K562 (cell line): ENCODE data around the gene ZNF775. TPM values are rescaled to one million over a fixed set of nuclear protein-coding genes. Genes with fewer than 3 reads are reported as not detected.
A peak's percentile ranks its signal among the peaks of the same experiment; 100 is the strongest.

Source experiments
- CBX5 ChIP-seq: IDR thresholded peaks from 2 replicates; pipeline ENCODE4 v1.6.1; 2014; ENCODE audit warnings: low read depth, borderline replicate concordance
- CCNT2 ChIP-seq: IDR thresholded peaks from 2 replicates; pipeline ENCODE4 v1.6.1; 2011; ENCODE audit warnings: borderline replicate concordance, low read depth, mild to moderate bottlenecking, moderate library complexity, mixed read lengths, low read length; ENCODE audit not compliant: insufficient read length; ENCODE audit errors: extremely low read depth
- DMBX1 ChIP-seq: fragments of 250-450 bp; sonication (Bioruptor Pico); IDR thresholded peaks from 2 replicates; pipeline ENCODE4 v1.8.0; 2022; ENCODE audit warnings: inconsistent platforms, mild to moderate bottlenecking, moderate library complexity, borderline replicate concordance
- KLF10 ChIP-seq: fragments of 250-450 bp; sonication (Bioruptor Pico); IDR thresholded peaks from 2 replicates; pipeline ENCODE4 v1.6.1; 2021; ENCODE audit warnings: matching md5 sums
- NR2C1 ChIP-seq, 2 experiments: fragments of 450-650 bp; IDR thresholded peaks; 2 replicates each; pipeline ENCODE4 v1.6.1; 2017; ENCODE audit warnings: mild to moderate bottlenecking in 2 of 2, antibody characterized with exemption in 1 of 2, inconsistent platforms in 1 of 2, missing compliant biosample characterization in 1 of 2, missing genetic modification characterization in 1 of 2
- NR2F6 ChIP-seq: fragments of 450-650 bp; formaldehyde crosslinking; IDR thresholded peaks from 2 replicates; pipeline ENCODE4 v1.4.0; 2020; ENCODE audit warnings: mild to moderate bottlenecking
- SMARCC2 ChIP-seq: fragments of 450-650 bp; IDR thresholded peaks from 2 replicates; pipeline ENCODE4 v1.6.1; 2017; ENCODE audit warnings: antibody characterized with exemption, moderate library complexity, mild to moderate bottlenecking, low read depth
- SP1 ChIP-seq: sonication (generic); formaldehyde crosslinking; IDR thresholded peaks from 2 replicates; pipeline ENCODE4 v1.8.1; 2022; ENCODE audit warnings: mild to moderate bottlenecking, missing genetic modification reagents
- TCF7L2 ChIP-seq: fragments of 150-350 bp; IDR thresholded peaks from 2 replicates; pipeline ENCODE4 v1.6.1; 2016; ENCODE audit warnings: low read depth, mild to moderate bottlenecking, low read length, moderate library complexity
- TRIM24 ChIP-seq, 2 experiments: fragments of 450-650 bp; IDR thresholded peaks; 2 replicates each; pipeline ENCODE4 v1.6.1; 2016
- ZNF143 ChIP-seq: sonication (generic); formaldehyde crosslinking; IDR thresholded peaks from 2 replicates; pipeline ENCODE4 v1.9.0; 2022; ENCODE audit warnings: mild to moderate bottlenecking, missing genetic modification reagents
- ZNF146 ChIP-seq: IDR thresholded peaks from one replicate; pipeline ENCODE4 v1.6.1; 2018; ENCODE audit warnings: missing compliant biosample characterization; ENCODE audit not compliant: unreplicated experiment
- ZNF584 ChIP-seq: fragments of 200-800 bp; sonication (Bioruptor generic); IDR thresholded peaks from 2 replicates; pipeline ENCODE4 v1.6.1; 2016; ENCODE audit warnings: low read depth, mild to moderate bottlenecking, missing genetic modification characterization, missing compliant biosample characterization
- ZNF77 ChIP-seq: fragments of 250-450 bp; sonication (Bioruptor Pico); IDR thresholded peaks from 2 replicates; pipeline ENCODE4 v1.5.0; 2020
- polyA plus RNA-seq, 8 experiments: library from polyadenylated mRNA; depleted of rRNA in 4 of 8; stranded (reverse) in 5 of 8; unstranded in 3 of 8; fragments of >200 nt; fragmentation: Nextera tagmentation in 2 of 8; fragmentation: Illumina TruSeq in 1 of 8; extraction: Ambion mirVana in 2 of 8; extraction: Trizol in 1 of 8; gene quantifications; 2 replicates each; pipeline versions ENCODE4 v1.2.1 to v1.2.3, GENCODE V29; 2011 to 2014; ENCODE audit warnings: inconsistent platforms in 1 of 8, missing spikeins in 1 of 8
- total RNA-seq, 7 experiments: library from RNA; depleted of rRNA in 6 of 7; stranded (reverse); fragments of >200 nt in 6 of 7; fragmentation: Illumina TruSeq in 2 of 7; extraction: Trizol in 2 of 7; gene quantifications; 2 replicates each; pipeline versions ENCODE4 v1.2.1 to v1.2.3, GENCODE V29; 2011 to 2021; ENCODE audit warnings: low replicate concordance in 1 of 7
- TF ChIP-seq, protein P1 (sequence below): fragments of 450-650 bp; IDR thresholded peaks from 2 replicates; pipeline ENCODE4 v1.6.1; 2017; ENCODE audit warnings: antibody characterized with exemption, mild to moderate bottlenecking
- TF ChIP-seq, protein P2 (sequence below): fragments of 450-650 bp; IDR thresholded peaks from 2 replicates; pipeline ENCODE4 v1.6.1; 2017; ENCODE audit warnings: mild to moderate bottlenecking, moderate library complexity
- TF ChIP-seq, protein P3 (sequence below): fragments of 250-450 bp; sonication (Bioruptor Pico); IDR thresholded peaks from 2 replicates; pipeline ENCODE4 v1.8.0; 2022; ENCODE audit warnings: inconsistent platforms, mild to moderate bottlenecking, moderate library complexity, borderline replicate concordance

Gene ZNF775
- total and polyA plus RNA-seq, 9 of the 15 experiments (the other 6 are each of a cell fraction or from before 2014, with no cell fraction given), result 0.04 to 18.7 (median 4.9) TPM

DNA sequence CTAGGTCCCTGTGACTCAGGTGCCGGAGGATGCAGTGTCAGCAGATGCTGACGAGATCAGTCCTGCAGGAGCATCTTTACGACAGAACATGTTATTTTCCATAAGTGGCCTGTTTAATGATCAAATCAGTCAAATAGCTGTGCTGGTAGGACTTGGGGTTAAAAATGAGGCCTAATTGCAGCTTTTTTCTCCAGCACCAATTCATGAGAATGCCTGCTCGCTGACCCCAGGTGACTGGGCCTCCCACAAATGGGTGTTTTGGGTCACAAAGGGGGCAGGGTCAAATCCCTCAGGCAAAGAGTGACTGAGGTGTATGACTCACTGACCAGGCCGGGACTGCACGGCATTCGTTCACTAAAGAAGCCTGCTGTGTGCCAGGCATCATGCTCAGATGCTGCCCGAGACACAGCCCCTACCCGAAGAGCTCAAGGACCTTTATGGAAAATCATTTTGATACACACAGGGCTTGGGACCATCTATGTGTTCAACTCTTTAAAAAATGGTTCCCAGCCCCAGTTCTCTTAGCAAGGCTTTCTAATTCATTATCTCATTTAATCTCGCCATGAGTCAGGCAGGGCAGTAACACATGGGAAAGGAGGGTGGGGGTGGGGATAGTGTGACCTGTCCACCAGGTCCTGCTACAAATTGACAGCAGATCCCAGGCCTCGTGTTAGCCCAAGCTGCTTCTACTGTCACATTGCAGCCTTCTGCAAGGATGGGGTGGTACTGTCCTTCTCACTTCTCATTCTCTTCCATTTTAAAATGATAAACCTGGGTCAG lies 21.1 kb downstream of the ZNF775 start (continued):
- TF ChIP-seq NR2F6, result no peak
- TF ChIP-seq SMARCC2, result peak; percentile 94
- TF ChIP-seq TCF7L2, result no peak
- peak; percentile 19 to 71; a peak in 3 of 4 replicates for TF ChIP-seq TRIM24 (IDR thresholded peaks at IDR 0.05)
- TF ChIP-seq ZNF146 (CRISPR knock-in tag), result no peak
- TF ChIP-seq CBX5, result no peak
- TF ChIP-seq ZNF143, result no peak; the same call in 1 of the 2 replicates
- TF ChIP-seq, protein P1, sequence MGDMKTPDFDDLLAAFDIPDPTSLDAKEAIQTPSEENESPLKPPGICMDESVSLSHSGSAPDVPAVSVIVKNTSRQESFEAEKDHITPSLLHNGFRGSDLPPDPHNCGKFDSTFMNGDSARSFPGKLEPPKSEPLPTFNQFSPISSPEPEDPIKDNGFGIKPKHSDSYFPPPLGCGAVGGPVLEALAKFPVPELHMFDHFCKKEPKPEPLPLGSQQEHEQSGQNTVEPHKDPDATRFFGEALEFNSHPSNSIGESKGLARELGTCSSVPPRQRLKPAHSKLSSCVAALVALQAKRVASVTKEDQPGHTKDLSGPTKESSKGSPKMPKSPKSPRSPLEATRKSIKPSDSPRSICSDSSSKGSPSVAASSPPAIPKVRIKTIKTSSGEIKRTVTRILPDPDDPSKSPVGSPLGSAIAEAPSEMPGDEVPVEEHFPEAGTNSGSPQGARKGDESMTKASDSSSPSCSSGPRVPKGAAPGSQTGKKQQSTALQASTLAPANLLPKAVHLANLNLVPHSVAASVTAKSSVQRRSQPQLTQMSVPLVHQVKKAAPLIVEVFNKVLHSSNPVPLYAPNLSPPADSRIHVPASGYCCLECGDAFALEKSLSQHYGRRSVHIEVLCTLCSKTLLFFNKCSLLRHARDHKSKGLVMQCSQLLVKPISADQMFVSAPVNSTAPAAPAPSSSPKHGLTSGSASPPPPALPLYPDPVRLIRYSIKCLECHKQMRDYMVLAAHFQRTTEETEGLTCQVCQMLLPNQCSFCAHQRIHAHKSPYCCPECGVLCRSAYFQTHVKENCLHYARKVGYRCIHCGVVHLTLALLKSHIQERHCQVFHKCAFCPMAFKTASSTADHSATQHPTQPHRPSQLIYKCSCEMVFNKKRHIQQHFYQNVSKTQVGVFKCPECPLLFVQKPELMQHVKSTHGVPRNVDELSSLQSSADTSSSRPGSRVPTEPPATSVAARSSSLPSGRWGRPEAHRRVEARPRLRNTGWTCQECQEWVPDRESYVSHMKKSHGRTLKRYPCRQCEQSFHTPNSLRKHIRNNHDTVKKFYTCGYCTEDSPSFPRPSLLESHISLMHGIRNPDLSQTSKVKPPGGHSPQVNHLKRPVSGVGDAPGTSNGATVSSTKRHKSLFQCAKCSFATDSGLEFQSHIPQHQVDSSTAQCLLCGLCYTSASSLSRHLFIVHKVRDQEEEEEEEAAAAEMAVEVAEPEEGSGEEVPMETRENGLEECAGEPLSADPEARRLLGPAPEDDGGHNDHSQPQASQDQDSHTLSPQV, result peak; percentile 93
- TF ChIP-seq DMBX1 (CRISPR knock-in tag), result no peak
- TF ChIP-seq NR2C1 (IDR thresholded peaks at IDR 0.05), result peak; percentile 50; the same call in 1 of the 2 replicates
- peak; percentile 52; the same call in 1 of the 2 replicates for TF ChIP-seq NR2C1 (tag; IDR thresholded peaks at IDR 0.05)
- TF ChIP-seq ZNF77 (CRISPR knock-in tag), result no peak
- peak; percentile 19 for TF ChIP-seq CCNT2
- TF ChIP-seq, protein P2, sequence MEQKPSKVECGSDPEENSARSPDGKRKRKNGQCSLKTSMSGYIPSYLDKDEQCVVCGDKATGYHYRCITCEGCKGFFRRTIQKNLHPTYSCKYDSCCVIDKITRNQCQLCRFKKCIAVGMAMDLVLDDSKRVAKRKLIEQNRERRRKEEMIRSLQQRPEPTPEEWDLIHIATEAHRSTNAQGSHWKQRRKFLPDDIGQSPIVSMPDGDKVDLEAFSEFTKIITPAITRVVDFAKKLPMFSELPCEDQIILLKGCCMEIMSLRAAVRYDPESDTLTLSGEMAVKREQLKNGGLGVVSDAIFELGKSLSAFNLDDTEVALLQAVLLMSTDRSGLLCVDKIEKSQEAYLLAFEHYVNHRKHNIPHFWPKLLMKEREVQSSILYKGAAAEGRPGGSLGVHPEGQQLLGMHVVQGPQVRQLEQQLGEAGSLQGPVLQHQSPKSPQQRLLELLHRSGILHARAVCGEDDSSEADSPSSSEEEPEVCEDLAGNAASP, result no peak
- peak; percentile 55; the same call in 1 of the 2 replicates for TF ChIP-seq SP1 (CRISPR knock-in tag)
- TF ChIP-seq, protein P3, sequence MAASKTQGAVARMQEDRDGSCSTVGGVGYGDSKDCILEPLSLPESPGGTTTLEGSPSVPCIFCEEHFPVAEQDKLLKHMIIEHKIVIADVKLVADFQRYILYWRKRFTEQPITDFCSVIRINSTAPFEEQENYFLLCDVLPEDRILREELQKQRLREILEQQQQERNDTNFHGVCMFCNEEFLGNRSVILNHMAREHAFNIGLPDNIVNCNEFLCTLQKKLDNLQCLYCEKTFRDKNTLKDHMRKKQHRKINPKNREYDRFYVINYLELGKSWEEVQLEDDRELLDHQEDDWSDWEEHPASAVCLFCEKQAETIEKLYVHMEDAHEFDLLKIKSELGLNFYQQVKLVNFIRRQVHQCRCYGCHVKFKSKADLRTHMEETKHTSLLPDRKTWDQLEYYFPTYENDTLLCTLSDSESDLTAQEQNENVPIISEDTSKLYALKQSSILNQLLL (CRISPR knock-in tag), result no peak
- TF ChIP-seq ZNF584 (CRISPR knock-in tag), result peak; percentile 13; the same call in 1 of the 2 replicates
- TF ChIP-seq KLF10 (CRISPR knock-in tag), result no peak
